ENCODE results near the gene HMCN2.

- TF ChIP-seq CTCF (IDR thresholded peaks at IDR 0.05) (no peak), EZH2 (IDR thresholded peaks at IDR 0.05; ENCODE audit: borderline replicate concordance, insufficient read depth, low read depth, low read length, poor library complexity, severe bottlenecking) (no peak)
Observed at GRCh38 chr9:130225071-130225470, 40.5 kb upstream of the HMCN2 start.
